Liver (tissue), 9 donors: ENCODE data around the gene TMEM120A. TPM values are rescaled to one million over a fixed set of nuclear protein-coding genes. Genes with fewer than 3 reads are reported as not detected.

Experiments
- DNase-seq: peaks from one replicate; pipeline ENCODE4 v3.0.0-alpha.2; 2017; ENCODE audit warnings: low spot score
- H3K27ac ChIP-seq, 2 donors: one replicate each; pipeline ENCODE4 v1.7.0; 2013; ENCODE audit warnings: inconsistent platforms in 2 of 2, low read length in 2 of 2, control low read depth in 1 of 2, low read depth in 1 of 2, mild to moderate bottlenecking in 1 of 2
- H3K27me3 ChIP-seq, 4 donors: one replicate each; pipeline versions ENCODE4 v1.6.1 to v1.7.0; 2013; ENCODE audit warnings: low read length in 3 of 4, inconsistent platforms in 1 of 4, mild to moderate bottlenecking in 1 of 4, moderate library complexity in 1 of 4; ENCODE audit not compliant: control insufficient read depth in 4 of 4, insufficient read depth in 4 of 4
- H3K36me3 ChIP-seq, 4 donors: one replicate each; pipeline versions ENCODE4 v1.6.1 to v1.7.0; 2013; ENCODE audit warnings: low read length in 3 of 4, mild to moderate bottlenecking in 3 of 4, low read depth in 1 of 4, moderate library complexity in 1 of 4; ENCODE audit not compliant: control insufficient read depth in 4 of 4, insufficient read depth in 3 of 4
- H3K4me1 ChIP-seq, 4 donors: one replicate each; pipeline versions ENCODE4 v1.6.1 to v1.7.0; 2013; ENCODE audit warnings: low read length in 3 of 4, mild to moderate bottlenecking in 3 of 4, moderate library complexity in 1 of 4; ENCODE audit not compliant: control insufficient read depth in 4 of 4, insufficient read depth in 4 of 4
- H3K4me3 ChIP-seq, 3 donors: one replicate each; pipeline versions ENCODE4 v1.6.1 to v1.7.0; 2013; ENCODE audit warnings: low read length in 3 of 3, control low read depth in 1 of 3, low read depth in 1 of 3, mild to moderate bottlenecking in 1 of 3
- H3K9ac ChIP-seq, 2 donors: one replicate each; pipeline ENCODE4 v1.7.0; 2013; ENCODE audit warnings: low read length in 2 of 2, mild to moderate bottlenecking in 2 of 2, moderate library complexity in 2 of 2, control low read depth in 1 of 2, low read depth in 1 of 2
- H3K9me3 ChIP-seq, 4 donors: one replicate each; pipeline versions ENCODE4 v1.6.1 to v1.7.0; 2013; ENCODE audit warnings: low read length in 3 of 4; ENCODE audit not compliant: control insufficient read depth in 4 of 4
- ATF3 ChIP-seq: IDR thresholded peaks from 2 replicates; pipeline ENCODE4 v1.6.1; 2016; ENCODE audit warnings: antibody characterized with exemption
- FOXA2 ChIP-seq: IDR thresholded peaks from 2 replicates; pipeline ENCODE4 v1.6.1; 2016; ENCODE audit warnings: antibody characterized with exemption
- GABPA ChIP-seq, 2 donors: IDR thresholded peaks in 1 of 2; conservative IDR thresholded peaks in 1 of 2; 2 replicates each; pipeline ENCODE4 v1.6.1; 2016; ENCODE audit warnings: antibody characterized with exemption in 2 of 2, mild to moderate bottlenecking in 1 of 2, moderate library complexity in 1 of 2
- HNF4A ChIP-seq, 2 donors: conservative IDR thresholded peaks; 2 replicates each; pipeline ENCODE4 v1.6.1; 2016; ENCODE audit warnings: antibody characterized with exemption in 2 of 2, mild to moderate bottlenecking in 2 of 2
- HNF4G ChIP-seq: IDR thresholded peaks from 2 replicates; pipeline ENCODE4 v1.6.1; 2016; ENCODE audit warnings: antibody characterized with exemption
- JUND ChIP-seq, 2 donors: IDR thresholded peaks; 2 replicates each; pipeline ENCODE4 v1.6.1; 2016; ENCODE audit warnings: antibody characterized with exemption in 2 of 2
- NR2F2 ChIP-seq: IDR thresholded peaks from 2 replicates; pipeline ENCODE4 v1.6.1; 2016; ENCODE audit warnings: antibody characterized with exemption
- RAD21 ChIP-seq, 2 donors: IDR thresholded peaks; 2 replicates each; pipeline ENCODE4 v1.6.1; 2016; ENCODE audit warnings: antibody characterized with exemption in 2 of 2, mild to moderate bottlenecking in 2 of 2
- RXRA ChIP-seq, 2 donors: IDR thresholded peaks; 2 replicates each; pipeline ENCODE4 v1.6.1; 2017 to 2018; ENCODE audit warnings: antibody characterized with exemption in 2 of 2, mild to moderate bottlenecking in 1 of 2
- YY1 ChIP-seq: IDR thresholded peaks from 2 replicates; pipeline ENCODE4 v1.6.1; 2016; ENCODE audit warnings: antibody characterized with exemption, mild to moderate bottlenecking
- WGBS: extraction: QIAGEN DNeasy Blood & Tissue Kit; methylation state at CpG from one replicate; pipeline ENCODE4 v1.1.7; 2013; 5-methylcytosine and 5-hydroxymethylcytosine counted together
- polyA plus RNA-seq, 2 donors: library from polyadenylated mRNA; stranded (reverse) in 1 of 2; unstranded in 1 of 2; fragments of 200-250 nt in 1 of 2; fragments of >200 nt in 1 of 2; fragmentation: Nextera tagmentation in 1 of 2; extraction: Ambion mirVana in 1 of 2; gene quantifications; one replicate each; pipeline versions ENCODE4 v1.2.1 to v1.2.3, GENCODE V29; 2013 to 2015
- total RNA-seq, 2 donors: library from RNA; depleted of rRNA; stranded (reverse); fragments of >200 nt; gene quantifications; one replicate each; pipeline ENCODE4 v1.2.3, GENCODE V29; 2014
- TF ChIP-seq, protein P1 (sequence below): fragments of 150-350 bp; IDR thresholded peaks from 2 replicates; pipeline ENCODE4 v1.5.1; 2017; ENCODE audit warnings: improper control_type of control experiment, low read depth, low read length; ENCODE audit not compliant: missing input control
- TF ChIP-seq, protein P2 (sequence below): IDR thresholded peaks from 2 replicates; pipeline ENCODE4 v1.6.1; 2016; ENCODE audit warnings: antibody characterized with exemption
- donor health status: healthy.
- donor health status: healthy.
- donor health status: healthy.
- donor health status: healthy.
- donor health status: healthy.

Gene TMEM120A
- total and polyA plus RNA-seq, 4 donors, result 18.7 to 73.9 (median 32.1) TPM

DNA sequence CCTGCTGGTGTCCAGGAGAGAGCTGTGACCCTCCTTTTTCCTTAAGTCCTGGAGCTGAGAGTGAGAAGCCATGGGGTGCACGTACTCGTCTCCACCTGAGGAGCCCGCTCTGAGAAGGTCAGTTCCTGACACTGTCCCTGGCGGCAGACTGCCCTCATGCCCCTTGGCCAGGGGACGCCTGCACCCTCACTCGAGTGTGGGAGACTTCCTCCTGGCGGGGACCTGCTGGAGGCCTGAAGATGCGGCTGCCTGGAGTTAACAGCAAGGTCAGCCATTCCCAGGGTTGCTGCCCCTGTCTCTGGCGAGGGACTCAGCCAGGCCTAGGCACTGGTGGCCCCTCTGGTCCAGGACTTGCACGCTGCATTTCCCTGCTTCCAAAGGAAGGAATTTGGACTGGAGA is 26.4 kb downstream of the TMEM120A start:
- H3K9me3 ChIP-seq, result no peaks in the 10 kb centered on the region
- peaks cover 20 to 75% (median 62%) of the 10 kb centered on the region in 4 donors for H3K4me1 ChIP-seq
- no peaks in the 10 kb centered on the region for H3K27me3 ChIP-seq
- H3K9ac ChIP-seq, result no peak overlapping the region
- WGBS, result 67% methylated on average over 10 of the region's 10 CpGs
- H3K27ac ChIP-seq, result peak overlapping the region; percentile 40 to 83
- H3K36me3 ChIP-seq, result peaks cover 17 to 47% (median 22%) of the 10 kb centered on the region in 4 donors
- DNase-seq, result no peak
- no peak for TF ChIP-seq HNF4A (conservative IDR thresholded peaks at IDR 0.05)
- no peak for TF ChIP-seq RAD21 (IDR thresholded peaks at IDR 0.05)
- TF ChIP-seq JUND (IDR thresholded peaks at IDR 0.05), result no peak
- TF ChIP-seq YY1, result no peak
- TF ChIP-seq ATF3, result no peak
- no peak for TF ChIP-seq HNF4G
- TF ChIP-seq GABPA (IDR thresholded peaks at IDR 0.05 in 1 of 2, conservative IDR thresholded peaks at IDR 0.05 in 1 of 2), result no peak
- TF ChIP-seq, protein P1, sequence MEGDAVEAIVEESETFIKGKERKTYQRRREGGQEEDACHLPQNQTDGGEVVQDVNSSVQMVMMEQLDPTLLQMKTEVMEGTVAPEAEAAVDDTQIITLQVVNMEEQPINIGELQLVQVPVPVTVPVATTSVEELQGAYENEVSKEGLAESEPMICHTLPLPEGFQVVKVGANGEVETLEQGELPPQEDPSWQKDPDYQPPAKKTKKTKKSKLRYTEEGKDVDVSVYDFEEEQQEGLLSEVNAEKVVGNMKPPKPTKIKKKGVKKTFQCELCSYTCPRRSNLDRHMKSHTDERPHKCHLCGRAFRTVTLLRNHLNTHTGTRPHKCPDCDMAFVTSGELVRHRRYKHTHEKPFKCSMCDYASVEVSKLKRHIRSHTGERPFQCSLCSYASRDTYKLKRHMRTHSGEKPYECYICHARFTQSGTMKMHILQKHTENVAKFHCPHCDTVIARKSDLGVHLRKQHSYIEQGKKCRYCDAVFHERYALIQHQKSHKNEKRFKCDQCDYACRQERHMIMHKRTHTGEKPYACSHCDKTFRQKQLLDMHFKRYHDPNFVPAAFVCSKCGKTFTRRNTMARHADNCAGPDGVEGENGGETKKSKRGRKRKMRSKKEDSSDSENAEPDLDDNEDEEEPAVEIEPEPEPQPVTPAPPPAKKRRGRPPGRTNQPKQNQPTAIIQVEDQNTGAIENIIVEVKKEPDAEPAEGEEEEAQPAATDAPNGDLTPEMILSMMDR, result no peak
- TF ChIP-seq, protein P2, sequence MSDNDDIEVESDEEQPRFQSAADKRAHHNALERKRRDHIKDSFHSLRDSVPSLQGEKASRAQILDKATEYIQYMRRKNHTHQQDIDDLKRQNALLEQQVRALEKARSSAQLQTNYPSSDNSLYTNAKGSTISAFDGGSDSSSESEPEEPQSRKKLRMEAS, result no peak
- TF ChIP-seq RXRA (IDR thresholded peaks at IDR 0.05), result no peak
- TF ChIP-seq FOXA2, result no peak
- H3K4me3 ChIP-seq, result no peak overlapping the region

DNA sequence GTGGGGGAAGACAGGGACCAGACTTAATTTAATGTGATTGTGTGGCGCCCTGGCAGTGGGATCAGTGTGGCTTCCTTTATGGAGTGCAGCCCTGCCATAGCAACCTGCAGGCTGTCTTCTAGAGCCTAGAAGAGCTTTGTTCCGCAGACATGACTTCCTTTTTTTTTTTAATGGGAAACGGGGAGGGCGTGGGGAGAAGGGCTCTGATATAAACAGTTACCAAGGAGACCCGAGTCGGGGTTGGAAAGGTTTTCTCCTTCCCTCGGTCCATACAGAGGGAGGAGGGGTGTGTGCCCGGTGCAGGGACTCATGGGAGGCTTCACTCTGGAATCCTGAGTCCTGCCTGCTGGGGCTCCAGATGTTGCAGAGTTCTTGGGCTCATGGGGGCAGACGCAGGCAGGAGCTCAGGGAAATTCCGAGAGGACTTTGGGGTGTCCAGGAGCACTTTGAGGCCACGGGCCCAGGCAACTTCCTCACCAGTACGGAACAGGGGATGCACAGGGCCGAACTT is 26.9 kb downstream of the TMEM120A start:
- WGBS, result 54% methylated on average over 13 of the region's 13 CpGs
- Histone ChIP-seq H3K36me3 (peaks cover 15 to 50% (median 24%) of the 10 kb centered on the region in 4 donors), H3K27me3 (no peaks in the 10 kb centered on the region), H3K27ac (peak overlapping the region; percentile 40 to 83), H3K9me3 (no peaks in the 10 kb centered on the region), H3K9ac (no peak overlapping the region), H3K4me1 (peaks cover 20 to 78% (median 65%) of the 10 kb centered on the region in 4 donors), H3K4me3 (no peak overlapping the region)
- TF ChIP-seq, protein P1, result no peak
- no peak for TF ChIP-seq RAD21 (IDR thresholded peaks at IDR 0.05)
- no peak for TF ChIP-seq ATF3
- TF ChIP-seq GABPA (IDR thresholded peaks at IDR 0.05 in 1 of 2, conservative IDR thresholded peaks at IDR 0.05 in 1 of 2), result no peak
- peak; percentile 35 for TF ChIP-seq NR2F2
- TF ChIP-seq, protein P2, result no peak
- TF ChIP-seq YY1, result no peak
- DNase-seq, result no peak
